ENCODE measurements around the gene METTL1. TPM values are rescaled to one million over a fixed set of nuclear protein-coding genes. Genes with fewer than 3 reads are reported as not detected.

METTL1 gene
- total RNA-seq, 3 donors from 2014 or later = 10.1 to 15.3 (median 10.6) TPM

DNA sequence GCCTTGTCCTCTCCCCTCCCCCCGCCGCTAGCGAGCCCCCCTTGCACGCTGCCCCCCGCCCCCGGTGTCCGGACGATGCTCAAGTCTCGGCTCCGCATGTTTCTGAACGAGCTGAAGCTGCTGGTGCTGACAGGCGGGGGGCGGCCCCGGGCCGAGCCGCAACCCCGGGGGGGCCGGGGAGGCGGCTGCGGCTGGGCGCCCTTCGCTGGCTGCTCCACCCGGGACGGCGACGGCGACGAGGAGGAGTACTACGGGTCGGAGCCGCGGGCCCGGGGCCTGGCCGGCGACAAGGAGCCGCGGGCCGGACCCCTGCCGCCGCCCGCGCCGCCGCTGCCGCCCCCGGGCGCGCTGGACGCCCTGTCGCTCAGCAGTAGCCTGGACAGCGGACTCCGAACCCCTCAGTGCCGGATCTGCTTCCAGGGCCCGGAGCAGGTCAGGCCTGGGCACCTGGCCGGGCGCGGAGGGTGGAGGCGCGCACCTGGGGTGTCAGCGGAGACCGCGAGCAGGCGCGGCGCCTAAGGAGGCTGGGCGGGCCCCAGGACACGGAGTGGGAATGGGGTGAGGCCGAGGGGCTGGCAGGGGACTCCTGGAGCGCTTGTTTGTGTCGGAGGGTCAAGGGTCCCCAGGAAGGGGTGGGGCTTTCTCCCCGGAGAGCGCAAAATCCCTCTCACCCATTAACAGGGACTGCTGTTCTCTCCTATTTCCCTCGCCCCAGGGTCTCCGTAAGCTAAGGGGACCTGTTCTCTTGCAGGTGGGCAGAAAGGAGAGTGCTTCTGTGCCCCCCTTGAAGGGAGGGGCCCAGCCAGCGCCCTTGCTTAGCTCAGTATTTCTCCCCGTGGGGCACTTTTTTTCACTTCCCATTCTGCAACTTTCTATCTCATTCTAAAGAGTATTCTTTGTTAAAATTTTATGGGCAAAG, 16.2 kb downstream of the METTL1 start:
- peak; percentile 61 to 82 (median 79) for DNase-seq
- peaks cover 42% of the 10 kb centered on the region for H3K4me1 ChIP-seq (ENCODE audit: low read depth)
- H3K36me3 ChIP-seq (ENCODE audit: low read depth) = no peaks in the 10 kb centered on the region
- H3K9me3 ChIP-seq = no peaks in the 10 kb centered on the region
- peak overlapping the region; percentile 50 for H3K4me3 ChIP-seq
- peak; percentile 14 for ATAC-seq
- no peak for TF ChIP-seq CTCF (IDR thresholded peaks at IDR 0.05)
- intact Hi-C loops (cut with DNase I, micrococcal nuclease) = no loop called here

DNA sequence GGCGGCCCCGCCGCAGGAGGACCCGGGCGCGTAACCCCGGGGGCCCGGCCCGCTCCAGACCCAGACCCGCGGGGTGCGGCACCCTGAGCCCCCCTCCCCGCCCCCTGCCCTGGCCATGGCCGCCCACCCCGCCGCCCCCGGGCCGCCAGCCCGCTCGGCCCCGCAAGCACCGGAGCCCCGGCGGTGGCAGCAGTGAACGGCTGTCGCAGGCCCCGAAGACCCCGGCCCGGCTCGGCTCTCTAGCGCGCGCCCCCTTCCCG, 16.8 kb downstream of the METTL1 start:
- Histone ChIP-seq H3K36me3 (ENCODE audit: low read depth) (no peaks in the 10 kb centered on the region), H3K4me1 (ENCODE audit: low read depth) (peaks cover 42% of the 10 kb centered on the region), H3K4me3 (peak overlapping the region; percentile 50), H3K9me3 (no peaks in the 10 kb centered on the region)
- intact Hi-C loops (cut with DNase I, micrococcal nuclease) = no loop called here
- no peak for DNase-seq
- no peak for ATAC-seq
- no peak for TF ChIP-seq CTCF (IDR thresholded peaks at IDR 0.05)

GRCh38 chr12:57754411-57755193, 17.3 kb downstream of the METTL1 start, which contains the start of gene MARCHF9:
Gene MARCHF9, plus strand, starts transcription at chr12:57755103. Its CDS starts 426 bp downstream, at chr12:57755529.
- intact Hi-C loops (cut with DNase I, micrococcal nuclease) = no loop called here
- no peak for TF ChIP-seq CTCF (IDR thresholded peaks at IDR 0.05)
- no peaks in the 10 kb centered on the region for H3K36me3 ChIP-seq (ENCODE audit: low read depth)

DNA sequence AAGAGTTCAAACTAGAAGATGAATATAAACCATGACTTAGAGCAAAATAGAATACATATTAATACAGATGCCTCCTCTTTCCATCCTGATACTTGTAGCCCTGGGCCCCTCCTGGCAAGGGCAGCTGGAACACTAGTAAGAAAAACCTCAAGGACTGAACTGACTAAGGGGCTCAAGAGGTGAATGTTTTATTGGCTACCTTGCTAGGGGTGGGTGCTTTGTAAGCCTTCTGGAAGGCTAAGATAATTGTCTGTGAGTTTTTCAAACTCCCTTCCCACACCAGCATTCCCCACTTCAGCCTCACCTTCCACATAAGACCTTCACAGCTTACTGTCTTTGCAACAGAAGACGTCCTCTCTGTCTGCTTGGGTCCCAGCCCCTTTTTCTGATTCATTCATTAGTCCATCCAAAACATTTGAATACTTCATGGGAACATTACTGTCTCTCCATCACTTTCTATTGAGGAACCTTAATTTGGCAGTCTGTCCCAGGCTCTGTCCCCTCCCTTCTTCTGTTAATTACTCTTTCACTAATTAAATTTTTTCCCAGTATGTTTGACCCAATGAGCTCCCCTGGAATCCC, 18.1 kb downstream of the METTL1 start:
- Histone ChIP-seq H3K9me3 (no peaks in the 10 kb centered on the region), H3K4me1 (ENCODE audit: low read depth) (peaks cover 42% of the 10 kb centered on the region), H3K4me3 (no peak overlapping the region), H3K36me3 (ENCODE audit: low read depth) (no peaks in the 10 kb centered on the region)
- ATAC-seq (no peak), DNase-seq (no peak)
- no peak for TF ChIP-seq CTCF (IDR thresholded peaks at IDR 0.05)
- intact Hi-C loops (cut with DNase I, micrococcal nuclease) = no loop called here

More at GRCh38 chr12:57754411-57755193, 17.3 kb downstream of the METTL1 start, which contains the start of gene MARCHF9:
- ATAC-seq (peak; percentile 66), DNase-seq (peak; percentile 90 to 93 (median 92))
- Histone ChIP-seq H3K4me1 (ENCODE audit: low read depth) (peaks cover 42% of the 10 kb centered on the region), H3K9me3 (no peaks in the 10 kb centered on the region), H3K4me3 (peak within 1 kb of the TSS; percentile 50)

DNA sequence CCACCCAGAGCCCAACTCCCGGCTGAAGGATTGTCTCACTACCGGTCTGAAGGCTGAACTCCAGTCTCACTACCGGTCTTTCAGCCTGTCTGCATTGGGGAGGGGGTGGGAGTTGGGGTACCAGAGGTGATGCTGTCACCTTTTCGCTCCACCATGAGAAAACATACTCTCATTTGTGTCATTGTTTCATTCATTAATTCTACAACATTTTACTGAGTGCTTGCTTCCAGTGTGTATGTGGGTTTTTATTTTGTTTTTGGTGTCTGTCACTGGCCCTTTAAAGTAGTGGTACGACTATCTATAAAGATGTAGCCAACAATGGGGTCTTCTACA, 19.3 kb downstream of the METTL1 start:
- intact Hi-C loops (cut with DNase I, micrococcal nuclease) = no loop called here
- no peak for TF ChIP-seq CTCF (IDR thresholded peaks at IDR 0.05)
- ATAC-seq = no peak
- Histone ChIP-seq H3K9me3 (no peaks in the 10 kb centered on the region), H3K36me3 (ENCODE audit: low read depth) (no peaks in the 10 kb centered on the region), H3K4me1 (ENCODE audit: low read depth) (peaks cover 42% of the 10 kb centered on the region), H3K4me3 (no peak overlapping the region)
- DNase-seq = no peak
